Measurements from ENCODE around the gene REV3L.
"Not testable (repeated sequence)": the region's sequence is repeated elsewhere in the genome, so short reads cannot be mapped to it uniquely, and the experiment has no call there.

Gene REV3L

DNA sequence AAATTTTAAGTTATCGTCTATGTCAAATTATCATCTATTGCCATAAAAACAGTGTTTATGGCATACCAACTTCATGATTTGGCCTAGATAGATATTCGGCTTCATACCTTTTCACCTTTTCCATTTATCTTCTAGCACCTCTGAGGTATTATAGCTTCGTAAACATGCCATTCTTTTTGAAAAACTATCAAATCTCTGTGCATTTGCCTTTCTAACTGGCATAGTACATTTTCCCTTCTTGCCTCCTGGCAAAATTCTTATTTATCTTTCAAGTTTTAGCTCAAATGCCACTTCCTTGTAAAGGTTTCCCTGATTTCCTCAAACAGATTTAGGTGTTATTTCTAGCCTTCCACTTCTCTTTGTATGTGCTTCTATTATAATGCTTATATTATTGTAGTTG is 7.0 kb upstream of the REV3L start:
- no peak for DNase-seq (ENCODE audit: low spot score)

DNA sequence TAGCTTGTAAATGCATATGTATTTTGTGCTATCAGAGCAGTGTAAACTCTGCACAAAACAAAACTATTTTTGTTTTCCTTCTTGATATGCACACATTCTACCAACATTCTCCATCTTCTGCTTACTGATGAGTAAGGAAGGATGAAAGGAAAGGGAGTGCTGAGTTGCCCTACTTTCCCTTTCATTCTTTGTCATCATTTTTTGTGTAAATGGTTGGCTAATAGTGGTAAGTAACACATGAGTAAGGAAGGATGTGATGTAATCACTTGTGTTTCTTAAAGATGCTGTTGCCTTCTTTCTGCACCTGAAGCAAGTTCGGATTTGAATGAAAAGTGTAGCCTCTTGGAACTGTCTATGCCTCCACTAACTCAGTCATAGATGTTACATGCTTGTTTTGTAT is 4.6 kb upstream of the REV3L start:
- DNase-seq (ENCODE audit: low spot score), result no peak

DNA sequence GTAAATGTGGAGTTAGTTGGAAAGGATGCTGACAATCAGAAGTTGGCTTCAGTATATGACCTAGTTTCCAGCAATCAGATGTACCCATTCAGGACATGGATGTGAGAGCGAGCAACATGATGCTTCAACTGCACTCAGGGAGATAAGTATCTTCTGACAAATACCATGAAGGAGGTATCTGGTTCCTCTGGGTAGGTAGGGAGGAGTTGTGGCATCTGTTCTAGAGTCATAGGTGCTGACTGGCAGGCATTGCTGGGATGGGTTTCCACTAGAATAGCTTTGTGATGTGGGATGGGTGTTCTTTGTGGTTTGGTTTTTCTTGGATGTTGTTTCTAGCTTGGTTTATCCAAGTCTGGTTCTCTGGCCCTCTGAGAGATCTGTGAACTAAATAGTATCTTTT is 3.9 kb upstream of the REV3L start:
- no peak for DNase-seq (ENCODE audit: low spot score)

DNA sequence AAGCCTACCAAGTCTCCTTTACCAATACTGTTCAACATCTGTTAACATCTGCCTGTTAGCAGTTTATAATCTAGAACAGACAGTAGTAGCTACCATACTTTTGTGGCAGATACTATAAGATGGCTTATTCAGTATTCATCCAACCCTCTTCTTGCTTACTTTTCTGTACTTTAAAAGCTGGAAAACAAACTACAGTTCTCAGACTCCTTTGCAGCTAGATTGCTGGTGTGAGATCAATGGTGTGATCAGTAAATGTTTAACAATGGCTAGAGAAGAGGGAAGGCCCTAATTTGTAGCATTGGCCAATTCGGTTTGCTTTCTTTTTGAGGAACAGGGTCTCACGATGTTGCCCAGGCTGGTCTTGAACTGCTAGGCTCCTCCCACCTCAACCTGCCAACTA is 3.5 kb upstream of the REV3L start:
- no peak for DNase-seq (ENCODE audit: low spot score)

DNA sequence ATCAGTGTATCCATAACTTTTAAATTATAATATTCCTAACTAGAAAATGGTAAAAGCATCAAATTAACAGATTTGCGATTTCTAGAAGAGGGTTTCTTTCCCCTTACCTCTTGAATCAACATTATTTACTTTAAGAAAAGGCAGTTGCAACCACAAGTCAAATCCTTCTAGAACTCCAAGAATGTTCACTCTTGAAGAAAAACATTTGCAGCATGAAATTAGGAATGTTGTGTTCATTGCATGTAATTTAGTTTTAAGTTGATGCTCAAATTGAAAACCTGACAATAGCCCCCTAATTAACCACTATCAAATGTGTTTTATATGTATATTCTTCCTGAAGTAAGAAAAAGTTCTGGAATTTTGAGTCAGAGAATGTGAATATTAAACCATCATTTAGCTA is 2.3 kb upstream of the REV3L start:
- DNase-seq (ENCODE audit: low spot score), result no peak

DNA sequence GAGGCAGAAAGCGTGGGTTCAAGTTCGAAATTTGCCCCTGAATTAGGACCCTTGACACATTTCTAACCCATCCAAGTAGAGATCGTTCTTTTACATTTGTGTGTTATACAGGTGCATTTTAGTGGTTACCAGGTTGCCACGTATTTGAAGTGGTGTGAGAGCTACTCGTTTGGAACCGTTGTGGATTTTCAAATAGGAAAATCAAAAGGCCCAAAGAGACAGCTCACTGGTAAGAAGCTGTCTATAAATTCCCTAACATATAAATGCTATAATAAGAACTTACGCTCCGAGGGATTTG is 1.6 kb upstream of the REV3L start:
- no peak for DNase-seq (ENCODE audit: low spot score)

DNA sequence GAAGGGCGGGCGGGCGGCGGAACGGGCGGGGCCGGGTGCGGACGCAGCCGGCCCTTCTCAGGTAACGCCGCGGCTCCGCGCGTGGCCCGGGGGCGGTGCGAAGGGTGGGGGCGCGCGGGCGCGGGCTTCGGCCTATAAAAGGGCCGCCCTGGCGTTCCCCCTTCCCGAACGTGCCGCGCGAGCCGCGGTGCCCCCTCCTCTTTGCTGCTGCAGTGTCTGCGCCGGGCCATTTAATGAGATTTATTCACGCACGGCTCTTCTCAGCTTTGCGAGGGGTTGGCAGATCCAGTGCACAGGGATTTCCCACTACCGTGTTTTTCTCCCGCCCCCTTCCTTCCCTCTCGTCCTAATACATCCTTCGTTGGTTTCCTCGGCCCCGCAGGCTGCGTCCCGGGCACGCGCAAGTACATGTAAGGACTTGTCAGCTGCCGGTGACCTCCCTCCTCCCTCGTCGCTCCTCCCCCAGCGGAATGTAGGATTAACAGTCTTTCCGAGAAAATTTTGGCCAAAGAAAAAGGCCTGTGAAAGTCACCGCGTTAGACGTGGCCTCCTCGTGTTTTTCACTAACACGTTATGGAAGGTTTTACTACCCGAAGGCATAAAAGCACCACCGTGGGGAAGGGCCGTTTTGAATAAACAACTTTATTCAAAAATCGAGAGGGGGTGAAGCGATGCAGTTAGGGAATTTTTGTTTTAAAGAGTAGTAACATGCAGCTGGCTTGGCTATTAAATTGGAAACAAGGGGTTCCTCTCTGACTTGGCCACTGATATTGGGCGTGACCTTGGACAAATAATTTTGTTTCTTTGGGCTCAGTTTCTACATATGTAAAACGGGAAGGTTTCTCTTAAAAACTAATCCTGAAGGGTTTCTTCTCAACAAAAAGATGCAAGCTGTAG is 966 bp upstream of the REV3L start:
- DNase-seq (ENCODE audit: low spot score), result peak; percentile 92

DNA sequence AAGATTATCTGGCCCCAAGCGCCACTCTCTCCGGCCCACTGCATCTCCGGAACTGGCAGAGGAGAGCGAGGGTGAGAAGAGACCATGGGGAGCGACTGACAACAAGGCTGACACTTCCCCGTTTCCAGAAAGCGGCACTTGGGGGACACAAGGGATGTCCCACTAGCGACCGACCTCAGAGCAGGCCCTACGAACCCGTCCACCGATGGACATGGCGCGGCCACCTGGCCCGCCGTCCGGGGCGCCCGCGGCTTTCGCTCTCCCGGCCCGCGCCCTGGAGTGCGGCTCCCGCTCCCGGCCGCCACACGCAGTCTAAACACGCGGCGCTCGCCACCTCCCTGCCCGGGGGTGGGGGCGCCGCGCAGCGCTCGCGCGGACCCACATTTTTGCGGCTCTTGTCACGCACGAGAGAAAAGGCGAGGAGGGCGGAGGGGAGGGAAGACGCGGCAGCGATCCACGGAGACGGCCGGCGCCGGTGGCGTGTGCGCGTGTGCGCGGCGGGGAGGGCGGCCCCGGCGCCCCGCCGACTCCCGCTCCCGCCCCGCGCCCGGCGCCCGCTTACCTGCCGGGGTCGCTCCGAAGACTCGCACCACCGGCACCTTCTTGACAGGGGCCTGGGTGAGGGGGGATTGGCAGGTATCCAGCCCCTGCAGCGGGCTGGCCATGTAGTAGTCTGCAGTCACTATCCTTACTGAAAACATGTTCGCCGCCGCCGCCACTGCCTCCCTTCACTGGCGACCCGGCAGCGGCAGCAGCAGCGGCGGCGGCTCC is 645 bp downstream of the REV3L start:
- peak; percentile 78 for DNase-seq (ENCODE audit: low spot score)

DNA sequence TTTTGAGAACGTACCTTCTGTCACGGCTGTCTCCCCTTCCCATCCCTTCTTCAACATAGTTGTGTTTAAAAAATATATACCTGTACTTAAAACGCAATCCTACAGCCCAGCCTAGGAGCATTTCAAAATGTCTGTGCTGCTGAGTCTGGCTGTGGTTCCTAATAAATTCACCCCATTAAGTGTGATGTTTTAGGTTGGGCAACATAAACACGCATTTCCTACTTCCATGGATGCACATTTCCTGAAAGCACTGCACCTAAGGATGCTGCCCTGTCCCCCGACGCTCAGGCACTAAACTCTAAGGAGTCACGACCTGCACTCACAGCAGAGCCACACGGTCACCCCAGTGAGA is 1.2 kb downstream of the REV3L start:
- DNase-seq (ENCODE audit: low spot score), result no peak

DNA sequence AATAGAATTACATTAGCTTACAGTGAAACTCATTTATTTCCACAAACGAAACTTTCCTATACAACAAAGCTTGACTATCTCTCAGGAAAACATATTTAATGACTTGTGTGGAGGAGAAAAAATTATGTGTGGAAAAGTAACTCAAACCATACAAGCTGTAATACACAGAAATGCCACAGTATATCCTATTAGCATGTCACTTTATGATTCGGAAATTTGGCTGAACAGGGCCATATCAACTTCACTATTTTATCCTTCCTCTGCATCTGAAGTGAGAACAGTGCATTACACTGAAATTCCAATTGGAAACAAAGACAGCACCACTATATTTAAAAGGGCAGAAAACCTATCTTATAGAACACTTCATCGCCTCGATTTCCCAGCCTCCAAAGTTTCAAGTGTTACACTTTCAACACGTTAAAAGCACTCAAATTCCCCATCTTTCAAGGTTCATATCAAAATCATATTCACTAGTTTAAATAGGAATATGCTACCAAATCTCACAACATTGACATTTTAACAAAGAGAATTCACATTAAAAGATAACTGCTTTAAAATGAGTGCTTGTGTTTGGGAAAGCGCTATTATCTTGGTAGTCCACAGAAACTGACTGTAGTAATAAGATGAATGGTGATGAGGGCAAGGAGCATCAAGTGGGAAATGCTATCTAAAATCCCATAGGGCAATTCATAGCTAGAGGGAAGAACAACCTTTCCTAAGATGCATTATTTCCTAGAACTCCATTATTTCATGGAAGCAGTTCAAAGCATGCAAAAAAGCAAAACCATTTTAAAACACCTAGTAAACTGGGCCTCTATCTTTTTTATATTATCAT is 1.8 kb downstream of the REV3L start:
- no peak for DNase-seq (ENCODE audit: low spot score)

DNA sequence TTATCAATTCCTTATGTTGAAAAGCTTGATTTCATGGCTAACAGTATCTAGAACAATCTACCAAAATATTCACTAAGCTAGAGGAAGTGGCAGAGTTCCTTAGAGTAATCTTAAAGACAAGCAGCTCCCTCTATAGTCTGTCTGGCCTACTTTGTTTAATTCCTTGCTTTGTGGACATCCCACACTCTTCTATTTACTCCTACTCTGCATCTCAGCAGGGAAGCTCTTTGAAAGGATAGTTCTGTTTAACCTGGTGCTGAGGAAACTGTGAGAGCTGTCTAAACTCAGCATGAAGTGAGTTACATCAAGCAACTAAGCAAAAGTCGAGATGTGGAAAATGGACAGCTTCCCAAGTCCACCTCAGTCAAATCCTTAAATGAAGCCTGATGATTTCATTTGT is 4.3 kb downstream of the REV3L start:
- no peak for DNase-seq (ENCODE audit: low spot score)

DNA sequence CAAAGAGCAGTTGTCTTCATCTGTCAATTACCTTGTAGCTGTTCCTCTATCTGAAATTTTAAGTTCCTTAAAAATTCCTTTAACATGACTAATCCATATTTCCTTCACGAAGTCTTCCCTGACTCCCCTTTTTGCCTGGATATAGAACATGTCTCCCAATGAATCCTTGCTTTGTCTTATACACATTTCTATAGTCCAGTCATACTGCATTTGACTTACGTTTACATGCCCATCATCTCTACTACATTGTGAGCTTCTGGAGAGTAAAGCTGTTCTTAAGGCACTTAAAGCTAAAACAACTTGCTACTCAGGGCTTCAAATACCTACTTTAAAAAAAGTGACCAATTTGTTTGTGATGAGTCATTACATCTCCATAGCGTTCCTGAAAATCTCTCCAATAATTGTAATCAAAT is 4.9 kb downstream of the REV3L start:
- no peak for DNase-seq (ENCODE audit: low spot score)

DNA sequence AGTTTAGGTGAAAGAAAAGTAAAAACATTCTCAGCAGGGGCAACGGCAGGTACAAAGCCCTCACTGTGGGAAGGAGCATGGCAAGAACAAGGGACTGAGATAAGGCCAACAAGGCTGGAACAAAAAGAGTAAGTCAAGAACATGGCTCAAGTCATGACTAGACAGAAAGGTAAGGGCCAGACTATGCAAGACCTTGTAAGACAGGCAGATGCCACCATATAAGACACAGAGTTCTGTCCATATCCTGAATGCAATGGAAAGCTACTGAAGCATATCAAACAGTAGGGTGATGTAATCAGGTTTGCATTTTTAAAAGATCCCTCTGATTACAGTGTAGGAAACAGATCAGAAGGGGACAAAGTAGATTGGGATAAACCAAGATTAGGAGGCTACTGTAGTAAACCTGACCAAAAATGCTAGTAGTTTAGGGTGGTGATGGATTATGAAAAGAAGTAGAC is 5.5 kb downstream of the REV3L start:
- no peak for DNase-seq (ENCODE audit: low spot score)

DNA sequence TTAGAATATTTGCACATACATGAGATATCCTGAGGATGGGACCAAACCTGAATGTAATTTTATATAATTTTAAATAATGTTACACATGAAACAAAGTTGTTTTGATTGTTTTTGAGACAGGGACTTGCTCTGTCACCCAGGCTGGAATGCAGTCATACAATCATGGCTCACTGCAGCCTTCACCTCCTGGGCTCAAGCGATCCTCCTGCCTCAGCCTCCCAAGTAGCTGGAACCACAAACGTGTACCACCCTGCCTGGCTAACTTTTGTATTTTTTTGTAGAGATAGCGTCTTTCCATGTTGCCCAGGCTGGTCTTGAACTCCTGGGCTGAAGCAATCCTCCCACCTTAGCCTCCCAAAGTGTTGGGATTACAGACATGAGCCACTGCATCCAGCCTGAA is 7.0 kb downstream of the REV3L start:
- not testable (repeated sequence) for DNase-seq (ENCODE audit: low spot score)

DNA sequence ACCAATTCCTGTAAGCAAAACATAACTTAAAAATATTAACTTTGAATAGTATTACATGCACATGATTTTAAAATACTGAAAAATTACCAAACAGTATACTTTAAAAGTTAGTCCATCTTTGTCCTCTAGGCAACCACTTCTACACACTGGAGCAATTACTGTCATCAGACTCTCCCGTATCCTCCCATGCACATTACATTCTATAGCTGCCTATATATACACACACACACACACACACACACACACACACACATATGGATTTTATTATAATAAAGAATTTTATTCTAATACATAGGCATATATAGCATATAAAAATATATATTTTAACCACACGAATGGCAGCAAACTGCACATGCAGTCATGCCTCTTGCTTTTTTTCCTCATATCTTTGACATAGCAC is 8.2 kb downstream of the REV3L start:
- no peak for DNase-seq (ENCODE audit: low spot score)

DNA sequence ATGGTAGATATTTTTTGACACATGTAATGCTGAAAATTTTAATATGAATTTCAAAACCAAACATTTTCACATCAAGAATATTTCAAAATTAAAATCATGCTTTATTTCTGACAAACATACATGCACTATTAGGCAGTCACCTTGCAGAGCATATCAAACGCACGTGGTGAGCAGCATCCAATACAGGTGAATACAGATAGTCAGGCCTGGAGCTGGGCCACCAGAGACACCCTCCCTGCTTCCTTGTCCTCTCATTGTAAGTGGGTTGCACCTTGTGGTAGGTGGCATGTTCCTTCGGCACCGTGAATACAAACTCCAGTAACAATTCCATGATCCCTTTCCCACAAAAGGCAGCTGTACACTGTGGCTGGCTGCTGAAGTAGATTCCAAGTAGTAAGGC is 8.9 kb downstream of the REV3L start:
- no peak for DNase-seq (ENCODE audit: low spot score)

DNA sequence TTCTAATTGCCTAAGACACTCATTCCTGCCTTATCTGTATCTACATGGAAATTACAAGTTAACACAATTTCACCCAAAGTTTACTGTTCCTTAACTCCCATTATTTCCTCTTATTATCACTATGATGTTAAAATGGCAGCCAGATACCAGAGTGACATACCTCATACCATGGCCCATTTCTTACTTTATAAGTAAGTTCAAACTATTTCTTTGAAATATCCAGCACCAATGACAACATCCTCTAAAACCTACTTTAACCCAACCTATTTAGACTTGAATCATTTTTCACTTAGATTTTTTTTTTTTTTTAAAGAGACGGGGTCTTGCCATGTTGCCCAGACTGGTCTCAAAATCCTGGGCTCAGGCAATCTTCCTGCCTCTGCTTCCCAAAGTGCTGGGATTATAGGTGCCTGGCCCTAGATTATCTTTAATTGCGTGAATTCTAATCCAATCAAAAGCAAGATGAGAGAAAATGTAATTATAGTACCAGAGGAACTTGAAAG is 10.0 kb downstream of the REV3L start:
- DNase-seq (ENCODE audit: low spot score), result no peak

DNA sequence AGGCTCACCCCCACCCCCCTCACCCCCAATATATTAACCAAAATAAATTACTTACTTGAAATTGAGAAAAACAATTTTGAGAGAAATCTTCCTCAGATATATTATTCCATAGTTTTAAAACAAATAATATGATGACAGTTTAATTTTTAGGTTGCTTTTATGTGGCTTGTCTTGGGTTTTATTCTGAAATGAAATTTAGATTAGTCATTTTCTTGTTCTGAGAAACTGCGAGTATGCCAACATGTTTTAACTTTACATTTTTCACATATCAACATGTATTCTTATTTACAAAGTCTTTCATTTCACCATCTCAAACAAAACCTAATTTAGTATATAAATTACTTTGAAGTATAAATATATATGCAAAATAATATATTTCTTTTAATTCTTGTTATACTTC is 11.1 kb downstream of the REV3L start:
- no peak for DNase-seq (ENCODE audit: low spot score)

DNA sequence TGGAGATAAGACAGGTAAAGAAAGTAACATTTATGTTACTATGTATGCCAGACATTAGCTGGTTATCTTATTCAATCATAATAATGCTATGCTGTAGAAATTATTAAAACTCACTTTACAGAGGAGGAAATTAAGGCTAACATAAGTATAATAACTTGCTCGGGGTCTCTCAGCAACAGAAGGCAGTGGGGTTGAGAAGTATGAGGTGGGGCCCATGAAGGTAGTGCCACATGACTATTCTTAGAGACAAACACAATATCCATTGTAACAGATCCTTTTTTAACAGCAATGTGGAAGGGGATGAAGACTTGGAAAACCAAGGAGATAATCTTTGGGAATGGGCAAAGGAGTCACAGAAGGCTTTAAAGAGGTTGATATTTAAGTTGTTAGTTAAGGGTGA is 11.5 kb downstream of the REV3L start:
- no peak for DNase-seq (ENCODE audit: low spot score)

DNA sequence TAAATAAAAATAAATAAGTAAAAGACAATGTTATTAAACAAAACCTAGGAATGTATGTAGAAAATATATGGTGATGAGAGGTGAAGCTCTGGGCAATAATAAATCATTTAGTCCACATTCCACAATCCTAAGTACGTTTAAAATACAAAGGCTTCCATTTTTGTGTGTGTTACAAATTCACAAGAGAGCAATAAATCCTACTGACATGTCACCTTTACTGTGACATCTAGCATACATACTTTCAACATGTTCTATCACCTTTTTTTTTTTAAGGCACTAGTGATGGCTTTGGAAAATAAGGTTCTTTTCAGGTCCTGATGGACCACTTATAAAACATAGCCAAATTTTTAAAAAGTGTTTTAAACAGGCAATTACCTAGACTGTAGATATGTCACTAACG is 12.0 kb downstream of the REV3L start:
- DNase-seq (ENCODE audit: low spot score), result no peak

DNA sequence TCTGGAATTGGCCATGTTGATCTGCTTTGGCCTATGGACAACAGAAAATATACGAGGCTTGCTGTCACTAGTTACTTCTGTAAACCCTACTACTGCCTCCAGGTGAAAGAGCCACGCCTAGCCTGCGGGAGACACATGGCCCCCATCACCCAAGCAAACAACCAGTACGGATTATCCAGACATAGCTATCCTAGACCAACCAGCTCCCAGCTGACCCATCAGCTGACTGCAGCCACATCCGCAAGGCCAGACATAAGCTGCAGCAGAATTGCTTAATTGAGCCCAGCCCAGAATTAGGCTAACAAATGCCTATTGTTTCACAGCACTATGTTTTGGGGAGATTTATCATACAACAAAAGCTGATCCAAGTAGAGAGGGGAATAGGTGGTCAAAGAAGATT is 13.5 kb downstream of the REV3L start:
- no peak for DNase-seq (ENCODE audit: low spot score)

DNA sequence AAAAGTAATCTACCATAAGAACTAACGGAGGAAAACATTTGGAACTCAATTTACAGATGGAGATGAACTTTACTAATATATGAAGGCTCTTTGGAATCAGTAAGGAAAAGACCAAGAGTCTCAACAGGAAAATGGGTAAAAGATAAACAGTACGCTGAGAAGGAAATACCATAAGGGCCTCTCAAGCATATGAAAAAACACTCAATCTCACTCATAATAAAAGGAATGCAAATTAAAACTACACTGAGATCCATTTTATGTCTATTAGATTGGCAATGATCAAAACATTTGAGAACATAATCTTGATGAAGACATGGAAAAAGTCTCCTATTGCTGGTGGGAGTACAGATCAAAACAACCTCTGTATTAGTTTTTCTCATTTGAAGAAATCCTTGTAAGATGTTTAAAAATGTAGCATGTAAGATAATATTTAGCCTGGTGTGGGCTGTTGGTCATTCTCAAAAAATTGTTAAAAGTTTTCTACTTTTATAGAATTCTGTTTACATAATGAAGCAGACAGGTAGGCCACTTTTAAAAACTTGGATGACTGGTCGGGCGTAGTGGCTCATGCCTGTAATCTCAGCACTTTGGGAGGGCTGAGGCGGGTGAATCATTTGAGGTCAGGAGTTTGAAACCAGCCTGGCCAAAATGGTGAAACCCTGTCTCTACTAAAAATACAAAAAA is 14.5 kb downstream of the REV3L start:
- no peak for DNase-seq (ENCODE audit: low spot score)

Data from left forelimb (tissue), 1 donor.